H1 (cell line): Measurements from ENCODE around the gene ERAP2. TPM values are rescaled to one million over a fixed set of nuclear protein-coding genes. Genes with fewer than 3 reads are reported as not detected.

Source experiments
- HDAC6 ChIP-seq: IDR thresholded peaks from one replicate; pipeline ENCODE4 v1.7.1; 2012; ENCODE audit warnings: low read depth, mild to moderate bottlenecking, inconsistent platforms, low read length, moderate library complexity
- KDM5A ChIP-seq: fragments of 200-600 bp; IDR thresholded peaks from 2 replicates; pipeline ENCODE4 v1.7.1; 2012; ENCODE audit warnings: mild to moderate bottlenecking, low read length, inconsistent platforms, mixed read lengths
- SIX5 ChIP-seq: IDR thresholded peaks from 2 replicates; pipeline ENCODE4 v1.6.1; 2011; ENCODE audit warnings: mild to moderate bottlenecking, low read depth, low read length
- SP1 ChIP-seq: IDR thresholded peaks from 2 replicates; pipeline ENCODE4 v1.6.1; 2011; ENCODE audit warnings: low read depth, low read length
- ZNF274 ChIP-seq: IDR thresholded peaks from 2 replicates; pipeline ENCODE4 v1.7.0; 2012; ENCODE audit warnings: low read length, borderline replicate concordance; ENCODE audit errors: extremely low read depth
- polyA plus RNA-seq, 7 experiments: library from polyadenylated mRNA; depleted of rRNA in 3 of 7; stranded (reverse) in 5 of 7; unstranded in 2 of 7; fragments of >200 nt in 5 of 7; fragments of 200-250 nt in 2 of 7; gene quantifications; 1 replicate in 5 of 7; 2 replicates in 1 of 7; 4 replicates in 1 of 7; pipeline versions ENCODE4 v1.2.1 to v1.2.3, GENCODE V29; 2011 to 2013; ENCODE audit warnings: missing spikeins in 2 of 7, mixed read lengths in 2 of 7
- total RNA-seq: library from RNA; stranded (reverse); fragmentation: NEBNext Ultra II Directional; extraction: Animal tissue kit (Norgen Biotek cat#: 25700); gene quantifications from 2 replicates; pipeline ENCODE4 v1.2.1, GENCODE V29; 2021

The ERAP2 gene
- total and polyA plus RNA-seq, 2 of the 8 experiments (the other 6 are each of a cell fraction or from before 2014, with no cell fraction given) = 0.14 TPM; not detected in 1

DNA sequence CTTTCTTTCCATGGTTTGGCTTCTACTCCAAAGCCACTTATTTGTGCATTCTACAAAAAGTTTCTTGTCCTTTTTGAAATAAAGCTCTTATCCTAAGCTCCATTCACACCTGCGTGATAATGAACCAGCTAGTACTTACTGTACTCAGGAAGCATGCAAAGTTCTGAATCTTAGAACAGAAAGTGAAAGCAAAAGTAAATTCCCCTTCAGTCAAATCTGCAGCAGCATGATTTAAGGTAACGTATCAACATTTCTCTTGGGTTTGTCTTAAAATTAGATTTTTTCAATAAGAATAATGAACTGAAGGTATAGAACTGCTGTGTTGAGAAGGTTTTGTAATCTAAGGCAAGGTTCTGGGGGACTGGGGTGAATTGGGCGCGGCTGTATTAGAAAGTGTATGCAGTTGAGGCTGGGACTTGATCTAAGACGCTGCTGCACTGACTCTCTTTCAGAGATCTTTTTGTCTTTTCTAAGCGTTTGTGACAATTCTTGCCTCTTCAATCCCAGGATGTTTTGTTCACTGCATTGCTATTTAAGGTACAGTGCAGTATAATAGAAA lies at the start of gene ERAP2 (continued):
- TF ChIP-seq KDM5A (no peak), SIX5 (no peak), SP1 (no peak), HDAC6 (no peak), ZNF274 (no peak)
- TF ChIP-seq, all 59 proteins: peak for 0
